GM18520 (cell line): Measurements from ENCODE around the gene ABCA4.

Source experiments
- ATAC-seq: cut with Tn5 transposase; IDR thresholded peaks from one replicate; pipeline ENCODE4 v1.9.1; 2021; ENCODE audit not compliant: unreplicated experiment

Gene ABCA4

DNA sequence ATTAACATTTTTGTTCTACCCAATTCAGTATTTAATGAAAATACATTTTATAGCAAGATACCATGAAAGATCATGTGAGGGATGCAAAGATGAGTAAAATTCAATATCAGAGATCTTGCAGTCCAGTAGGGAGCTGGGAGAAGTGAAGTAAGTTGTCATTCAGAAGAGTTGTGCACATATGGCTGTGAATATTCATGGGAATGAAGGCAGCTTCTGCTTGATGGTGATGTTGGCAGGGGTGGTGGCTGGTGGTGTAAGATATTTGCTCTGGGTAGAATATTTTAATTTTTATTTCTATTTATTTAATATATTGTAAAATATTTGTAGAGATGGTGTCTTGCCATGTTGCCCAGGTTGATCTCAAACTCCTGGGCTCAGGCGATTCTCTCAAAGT is 139.7 kb downstream of the ABCA4 start:
- ATAC-seq = no peak

DNA sequence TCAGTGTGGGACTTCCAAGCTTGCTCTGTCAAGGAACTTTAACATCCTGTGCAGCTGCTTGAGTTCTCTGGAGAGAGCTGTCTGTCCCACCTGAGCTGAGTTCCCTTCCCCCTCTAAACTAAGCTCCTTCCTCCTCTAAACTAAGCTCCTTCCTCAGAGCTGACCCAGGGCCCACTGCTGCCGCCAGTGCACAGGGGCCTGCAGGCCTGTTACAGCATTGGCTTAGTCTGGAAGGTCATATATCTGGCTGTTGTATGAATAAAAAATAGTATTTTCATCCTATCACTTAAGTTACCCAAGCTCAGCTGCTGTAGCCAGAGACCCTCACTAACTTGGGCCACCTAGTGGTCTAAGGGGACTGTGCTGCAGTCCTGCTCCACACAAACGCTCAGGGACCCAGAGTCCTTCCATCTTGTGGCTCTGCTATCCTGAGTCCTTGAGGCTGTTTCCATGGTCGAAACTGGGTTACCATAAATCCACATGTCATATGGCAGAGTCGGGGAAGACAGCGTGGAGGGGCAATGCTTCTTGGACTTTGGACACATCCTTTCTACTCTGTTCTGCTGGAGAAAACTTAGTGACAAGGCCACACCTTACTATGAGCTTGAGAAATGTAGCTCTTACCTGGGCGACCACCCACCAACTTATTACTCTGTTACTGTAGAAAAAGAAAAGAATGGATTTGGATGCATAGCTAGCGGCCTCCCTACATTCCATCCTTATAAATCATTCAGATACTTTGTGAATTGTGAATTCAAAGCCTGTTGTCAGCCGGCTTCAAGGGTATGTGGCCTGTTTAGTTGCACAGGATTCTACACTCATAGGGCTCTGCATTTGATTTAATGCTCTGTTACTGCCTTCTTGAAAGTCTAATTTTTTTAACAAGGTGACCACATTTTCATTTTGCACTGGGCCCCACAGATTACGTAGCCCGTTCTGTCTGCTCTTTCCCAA is 140.4 kb downstream of the ABCA4 start:
- ATAC-seq = no peak

DNA sequence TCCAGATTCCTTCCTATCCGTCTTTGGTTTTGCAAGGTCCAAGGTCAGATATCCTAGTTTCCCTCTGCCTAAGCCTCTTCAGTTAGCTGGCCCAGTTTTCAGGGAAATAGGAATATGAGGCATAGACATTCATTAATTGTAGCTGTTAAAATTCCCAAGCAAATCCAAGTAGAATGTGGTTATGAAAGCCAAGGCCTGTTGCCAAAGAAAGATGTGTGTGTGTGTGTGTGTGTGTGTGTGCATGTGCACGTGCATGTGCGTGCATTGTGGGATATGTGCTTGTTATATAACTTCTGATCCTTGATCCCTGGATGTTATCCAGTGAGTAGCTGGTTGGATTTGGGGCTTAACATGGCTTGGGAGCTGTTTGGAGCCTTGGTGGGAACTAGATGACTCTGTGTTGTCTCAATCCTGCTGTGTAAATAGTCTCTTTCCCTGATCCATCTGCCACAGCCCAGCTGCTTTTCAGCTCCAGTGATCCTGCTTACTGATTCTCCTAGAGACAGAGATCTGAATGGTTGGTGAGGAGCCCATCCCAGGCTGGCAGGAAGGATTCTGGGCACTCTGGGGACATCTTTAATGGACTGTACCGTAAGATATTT is 141.1 kb downstream of the ABCA4 start:
- no peak for ATAC-seq

DNA sequence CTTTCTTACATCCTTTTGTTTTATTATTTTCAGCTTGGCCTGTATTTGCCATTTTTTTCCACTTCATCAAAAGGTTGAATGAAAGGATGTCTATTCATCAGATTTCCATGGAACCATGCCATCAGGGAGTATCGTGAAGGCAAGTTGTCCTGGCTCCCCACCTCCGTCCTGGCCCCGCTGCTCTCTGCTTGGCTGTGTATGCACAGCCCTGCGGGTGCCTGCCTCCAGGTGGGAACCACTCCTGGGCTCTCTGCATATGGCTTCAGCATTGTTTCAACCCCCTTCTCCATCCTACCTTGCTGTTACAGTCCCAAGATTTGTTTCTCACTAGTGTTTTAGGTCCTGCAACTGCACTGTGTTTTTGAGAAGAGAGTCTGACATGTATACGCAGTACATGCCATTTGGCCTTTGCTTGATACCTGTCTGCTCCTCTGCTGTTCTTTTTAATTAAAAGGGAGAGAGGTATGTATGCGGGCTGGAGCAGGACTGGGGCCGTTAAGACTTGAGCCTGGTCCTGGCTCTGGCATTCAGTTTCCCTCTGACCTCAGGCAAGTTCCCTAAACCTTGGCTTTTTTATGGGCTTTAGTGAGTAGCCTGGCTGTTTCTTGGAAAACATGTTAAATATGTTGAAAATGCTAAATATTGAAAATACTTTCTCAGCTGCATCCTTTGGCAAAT is 141.8 kb downstream of the ABCA4 start:
- ATAC-seq = no peak

DNA sequence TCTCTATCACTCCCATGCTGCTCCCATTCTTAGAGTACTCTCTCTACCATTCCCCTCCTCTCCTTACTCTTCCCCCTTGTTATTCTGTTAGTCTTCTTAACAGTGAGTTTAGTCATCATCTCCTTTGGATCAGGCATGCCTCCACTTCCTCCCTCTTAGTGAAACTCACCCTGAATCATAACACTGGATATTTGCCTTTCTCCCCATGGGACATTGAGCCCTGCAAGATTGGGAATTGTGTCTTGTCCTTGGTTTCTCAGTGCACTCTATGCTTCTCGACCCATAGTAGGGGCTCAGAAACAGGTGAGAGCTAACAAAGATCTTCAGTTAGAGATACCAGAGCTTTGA is 143.4 kb downstream of the ABCA4 start:
- no peak for ATAC-seq

DNA sequence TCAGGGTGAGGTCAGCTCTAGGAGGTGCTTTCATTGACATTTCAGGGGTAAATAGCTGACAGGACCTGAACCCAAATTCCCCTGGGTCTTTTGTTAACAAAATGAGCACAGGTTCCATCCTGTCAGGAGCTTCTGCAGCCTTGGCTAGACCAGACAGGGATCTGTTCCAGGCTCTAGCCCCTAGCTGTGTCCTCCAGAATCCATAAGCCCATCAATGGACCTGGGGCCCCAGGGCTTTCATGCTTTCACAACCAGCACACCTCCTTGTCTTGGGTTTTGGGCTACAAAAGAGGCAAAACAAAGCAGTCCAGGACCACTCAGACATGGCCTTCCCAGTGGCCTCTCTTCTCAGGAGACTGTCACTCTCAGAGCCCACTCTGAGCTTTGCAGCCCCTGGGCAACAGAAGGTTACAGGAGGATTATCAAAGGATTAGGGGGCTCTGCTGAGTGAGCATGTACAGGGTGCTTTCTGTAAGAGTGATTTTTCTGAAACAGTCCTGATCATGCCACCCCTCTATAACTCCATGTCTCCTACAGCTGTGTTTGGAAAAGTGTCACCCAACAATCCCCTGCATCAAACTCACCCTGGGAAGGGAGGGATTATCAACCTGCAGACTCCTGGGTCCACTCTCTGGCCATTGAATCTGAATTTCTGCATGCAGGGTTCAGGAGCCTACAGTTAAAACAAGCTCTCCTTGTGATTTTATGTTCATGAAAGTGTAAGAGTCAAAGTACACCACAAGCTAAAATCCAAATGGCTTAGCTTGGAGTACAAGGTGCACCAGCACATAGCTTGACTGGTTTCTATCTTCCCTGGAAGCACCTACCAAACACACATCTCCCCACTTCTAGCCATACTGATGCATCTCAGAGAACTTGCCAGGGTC is 144.0 kb downstream of the ABCA4 start:
- no peak for ATAC-seq

DNA sequence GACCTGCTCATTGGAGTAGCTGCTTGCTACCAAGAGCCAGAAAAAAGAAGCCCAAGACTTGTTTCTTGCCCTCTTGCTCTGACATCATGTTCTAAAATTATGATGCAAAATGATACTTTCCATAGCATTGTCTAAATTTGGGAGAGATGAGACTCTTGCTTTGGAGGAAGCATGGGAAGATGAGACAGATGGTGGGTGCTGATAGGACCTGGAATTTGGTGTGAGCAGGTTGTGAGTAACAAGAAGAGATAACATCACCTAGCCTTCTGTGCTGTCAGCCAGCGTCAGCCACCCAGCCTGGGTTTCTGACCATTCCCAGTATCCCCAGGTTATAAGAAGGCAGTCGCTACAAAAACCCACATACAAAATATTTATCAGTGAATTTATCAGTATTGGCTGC is 144.7 kb downstream of the ABCA4 start:
- ATAC-seq = no peak

DNA sequence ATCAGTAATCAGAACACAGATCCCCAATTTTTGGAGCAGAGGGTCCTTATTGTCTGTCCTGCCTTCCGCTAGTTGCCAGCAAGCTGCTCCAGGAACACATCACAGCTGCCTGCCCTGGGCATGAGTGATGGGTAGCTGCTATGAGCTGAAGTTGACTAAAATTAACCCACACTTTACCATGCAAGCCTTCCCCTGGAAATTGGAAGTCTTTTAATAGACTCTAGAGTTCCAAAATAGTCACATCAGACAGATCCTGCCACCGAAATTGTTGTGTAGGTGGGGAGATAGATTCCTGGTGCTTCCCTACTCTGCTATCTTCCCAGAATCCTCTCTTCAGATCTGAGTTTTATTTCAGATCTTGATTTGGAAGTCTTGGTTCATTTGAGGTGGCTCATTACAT is 148.6 kb downstream of the ABCA4 start:
- no peak for ATAC-seq

DNA sequence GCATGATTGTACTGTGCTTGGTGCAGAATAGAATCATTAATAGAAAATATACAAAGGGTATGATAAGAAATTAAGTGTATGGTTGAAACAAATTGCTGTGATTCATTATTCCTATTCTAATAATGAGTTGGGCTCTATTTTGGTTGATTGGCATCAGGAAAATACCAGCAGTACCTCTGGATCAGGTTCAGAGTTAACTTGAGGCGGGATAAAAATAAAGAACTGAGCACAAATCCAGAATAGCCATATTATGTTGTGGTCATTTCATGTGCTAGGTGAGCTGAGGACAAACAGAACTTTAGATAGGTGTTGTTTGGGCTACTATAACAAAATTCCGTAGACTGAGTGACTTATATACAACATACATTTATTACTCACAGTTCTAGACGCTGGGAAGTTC is 151.1 kb downstream of the ABCA4 start:
- no peak for ATAC-seq

DNA sequence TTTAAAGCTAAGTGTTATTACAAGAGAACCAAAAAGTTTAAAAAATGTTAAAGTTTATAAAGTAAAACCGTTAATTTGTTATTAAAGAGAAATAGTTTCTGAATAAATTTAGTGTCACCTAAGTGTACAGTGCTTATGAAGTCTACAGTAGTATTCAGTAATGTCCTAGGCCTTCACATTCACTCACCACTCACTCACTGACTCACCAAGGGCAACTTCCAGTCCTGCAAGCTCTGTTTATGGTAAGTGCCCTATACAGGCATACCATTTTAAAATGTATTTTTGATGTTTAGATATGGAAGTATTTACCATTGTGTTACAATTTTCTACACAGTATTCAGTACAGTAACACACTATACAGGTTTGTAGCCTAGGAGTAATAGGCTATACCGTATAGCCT is 151.6 kb downstream of the ABCA4 start:
- no peak for ATAC-seq

DNA sequence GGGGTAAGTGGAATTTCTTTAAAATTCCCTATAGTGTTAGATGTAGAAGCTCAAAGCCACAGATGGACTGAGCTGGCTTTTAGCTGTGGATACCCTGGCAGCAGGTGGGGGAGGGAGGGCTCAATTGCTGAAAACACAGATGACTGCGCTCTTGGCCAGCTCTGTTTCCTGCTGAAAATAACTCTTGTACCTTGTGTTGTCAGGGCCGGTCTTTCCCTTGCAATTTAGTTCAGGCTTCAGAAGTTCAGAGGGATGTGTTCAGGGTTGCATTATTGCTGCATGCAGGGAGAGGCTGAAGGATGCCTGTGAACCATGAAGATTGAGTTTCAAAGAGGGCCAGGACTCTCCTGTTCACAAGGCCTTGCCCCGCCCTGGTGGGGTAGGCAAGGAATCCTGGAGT is 153.6 kb downstream of the ABCA4 start:
- no peak for ATAC-seq

DNA sequence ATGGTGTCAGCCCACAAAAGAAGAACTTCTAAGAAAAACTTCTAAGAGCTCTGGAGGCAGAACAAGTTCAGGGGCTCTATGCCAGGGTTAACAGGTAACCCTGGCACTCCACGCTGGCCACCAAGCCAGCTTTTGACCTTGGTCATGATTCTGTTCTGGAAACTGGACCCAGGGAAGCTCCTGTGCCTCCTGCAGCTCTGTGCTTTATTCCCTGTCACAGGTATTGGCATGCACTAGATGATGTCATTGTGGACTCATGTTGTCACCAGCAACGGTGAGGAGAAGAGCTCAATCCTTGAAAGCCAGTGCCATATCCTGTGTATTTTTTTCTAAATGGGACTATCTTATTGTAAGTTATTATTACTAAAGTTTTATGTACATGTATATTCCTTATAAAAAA is 155.1 kb downstream of the ABCA4 start:
- ATAC-seq = no peak

DNA sequence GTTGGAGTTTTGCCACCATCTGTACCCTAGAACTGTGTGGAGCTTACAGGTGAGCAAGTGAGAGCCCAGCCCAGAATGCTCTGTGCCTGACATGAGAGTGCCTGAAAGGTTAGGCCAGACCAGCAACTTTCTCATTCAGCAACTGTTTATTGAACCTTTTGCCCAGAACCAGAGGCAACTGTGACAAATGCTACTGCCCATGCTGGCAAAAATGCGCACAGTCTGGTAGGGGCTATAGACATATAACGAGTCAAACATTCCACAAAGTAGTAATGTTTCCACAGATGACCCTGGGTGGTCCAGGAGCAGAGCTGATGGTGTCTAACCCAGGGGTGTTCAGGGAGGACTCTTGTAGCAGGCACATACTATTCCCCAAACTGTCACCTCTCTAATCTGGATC is 155.7 kb downstream of the ABCA4 start:
- ATAC-seq = no peak

DNA sequence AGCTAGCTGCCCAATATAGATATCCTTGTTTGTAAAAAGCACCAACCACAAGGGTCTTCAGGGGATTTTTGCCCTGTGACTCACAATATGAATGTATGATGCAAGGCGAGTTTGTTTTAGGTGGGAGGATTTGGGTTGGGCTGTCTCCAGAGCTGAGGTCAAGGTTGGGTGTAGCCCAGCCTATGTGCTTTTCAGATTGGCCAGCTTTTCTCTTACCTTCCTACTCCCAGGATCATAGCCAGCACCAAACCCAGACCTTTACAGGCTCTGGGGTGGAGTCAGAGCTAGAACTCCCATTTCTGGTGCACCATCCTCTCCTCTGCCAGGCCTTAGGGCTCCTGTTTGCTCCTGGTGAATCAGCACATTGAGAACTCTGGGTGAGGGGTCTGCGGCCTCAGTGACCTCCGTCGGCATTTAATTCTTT is 156.2 kb downstream of the ABCA4 start:
- ATAC-seq = no peak

DNA sequence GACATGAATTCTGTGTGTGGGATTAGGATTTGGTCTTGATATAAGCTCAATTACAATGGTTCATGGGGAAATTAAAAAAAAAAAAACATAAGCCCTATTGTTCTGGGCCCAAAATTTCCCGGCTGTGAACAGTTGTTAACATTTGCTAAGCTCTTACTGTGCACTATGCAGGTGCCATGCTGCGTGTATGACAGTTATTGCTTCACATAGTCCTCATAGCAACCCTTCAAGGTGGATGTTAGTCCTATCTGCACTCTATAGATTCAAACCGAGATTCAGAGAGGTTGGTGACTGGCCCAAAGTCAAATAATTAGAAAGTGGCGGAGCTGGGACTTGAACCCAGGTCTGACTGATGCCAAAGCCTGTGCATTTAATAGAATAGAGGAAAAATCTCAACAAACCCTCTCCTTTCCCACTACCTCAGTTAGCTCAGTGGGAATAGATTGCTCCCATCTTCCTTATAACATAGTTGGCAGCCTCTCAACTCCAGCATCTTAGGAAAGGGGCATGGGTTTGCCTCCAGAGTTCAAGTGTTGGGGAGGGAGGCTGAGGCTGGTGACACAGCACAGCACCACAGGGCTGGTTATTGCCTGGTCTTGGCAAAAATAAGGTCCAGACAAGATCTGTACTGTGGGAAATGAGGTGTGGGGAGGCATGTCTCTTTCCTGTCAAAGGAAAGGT is 156.7 kb downstream of the ABCA4 start:
- ATAC-seq = no peak

DNA sequence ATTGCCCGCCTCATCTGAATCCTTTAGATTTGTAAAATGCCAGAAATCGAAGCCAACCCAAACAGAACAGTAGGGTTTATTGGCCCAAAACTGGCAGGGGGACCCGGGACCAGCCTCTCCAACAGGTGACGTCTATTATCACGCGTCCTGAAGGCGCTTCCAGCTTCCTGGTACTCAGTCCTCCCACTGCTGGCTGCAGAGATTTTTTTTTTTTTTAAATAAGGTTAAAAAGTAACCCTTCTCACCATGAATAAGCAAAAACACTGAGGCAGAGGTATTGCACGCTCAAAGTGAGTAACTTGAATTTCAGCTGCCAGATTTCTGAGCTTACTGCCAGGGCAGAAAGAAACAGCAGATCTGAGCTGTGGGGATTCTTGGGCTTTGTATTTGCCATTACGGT is 157.4 kb downstream of the ABCA4 start:
- ATAC-seq = no peak

DNA sequence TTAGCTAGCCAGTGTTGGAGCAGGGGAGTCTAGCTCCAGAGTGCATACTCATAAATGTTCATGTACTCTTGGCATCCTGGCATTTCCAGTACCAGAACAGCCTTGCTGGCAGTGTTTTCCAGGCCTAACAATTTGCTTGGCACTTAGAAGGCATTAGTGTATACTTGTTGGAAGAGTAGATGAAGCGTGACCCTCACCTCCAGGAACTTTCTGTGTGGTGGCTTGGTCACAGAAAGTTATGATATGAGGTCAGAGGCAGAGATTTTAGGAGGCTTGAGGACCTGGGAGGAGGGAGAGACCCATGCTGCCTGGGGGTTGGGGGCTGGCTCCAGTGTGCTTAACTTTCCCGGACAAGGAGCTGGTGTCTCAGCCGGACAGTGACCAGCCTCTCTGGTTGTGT is 159.0 kb downstream of the ABCA4 start:
- ATAC-seq = no peak

DNA sequence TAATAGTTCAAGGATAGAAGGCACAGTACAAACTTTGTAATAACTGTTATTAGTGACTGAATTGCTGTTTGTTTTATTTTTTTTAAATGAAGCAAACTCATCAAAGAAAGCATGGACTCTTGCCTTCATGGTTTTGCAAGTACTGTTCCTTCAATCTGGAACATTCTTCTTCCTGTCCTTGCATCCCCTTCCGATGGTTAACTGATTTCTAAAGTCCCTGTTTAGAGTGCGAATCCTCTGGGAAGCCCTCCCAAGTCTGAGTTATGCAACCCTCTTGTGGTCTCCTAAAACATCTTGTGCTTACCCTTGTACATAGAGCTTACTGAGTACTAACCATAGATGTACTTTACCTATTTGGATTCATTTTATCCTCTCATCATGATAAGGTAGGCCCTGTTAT is 159.5 kb downstream of the ABCA4 start:
- ATAC-seq = no peak

DNA sequence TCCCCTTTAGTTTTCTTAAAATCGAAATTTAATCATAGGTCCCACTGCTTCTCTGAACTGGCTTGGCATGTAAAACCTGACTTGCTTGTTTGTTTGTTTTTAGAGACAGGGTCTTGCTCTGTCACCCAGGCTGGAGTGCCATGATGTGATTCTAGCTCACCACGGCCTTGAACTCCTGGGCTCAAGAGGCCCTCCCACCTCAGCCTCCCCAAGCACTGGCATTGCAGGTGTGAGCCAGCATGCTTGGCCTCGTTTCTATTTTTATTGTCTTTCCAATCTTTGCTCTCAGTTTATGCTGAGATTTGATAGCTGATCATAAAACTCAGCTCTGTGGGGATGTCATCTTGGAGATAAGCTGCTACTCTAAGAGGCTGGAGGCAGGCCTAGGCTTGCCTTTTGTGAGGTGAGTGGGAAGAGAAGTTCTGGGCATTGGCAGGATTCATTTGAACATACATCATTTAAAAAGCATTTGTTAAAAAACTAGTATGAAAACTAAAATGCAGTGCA is 160.3 kb downstream of the ABCA4 start:
- ATAC-seq = no peak

DNA sequence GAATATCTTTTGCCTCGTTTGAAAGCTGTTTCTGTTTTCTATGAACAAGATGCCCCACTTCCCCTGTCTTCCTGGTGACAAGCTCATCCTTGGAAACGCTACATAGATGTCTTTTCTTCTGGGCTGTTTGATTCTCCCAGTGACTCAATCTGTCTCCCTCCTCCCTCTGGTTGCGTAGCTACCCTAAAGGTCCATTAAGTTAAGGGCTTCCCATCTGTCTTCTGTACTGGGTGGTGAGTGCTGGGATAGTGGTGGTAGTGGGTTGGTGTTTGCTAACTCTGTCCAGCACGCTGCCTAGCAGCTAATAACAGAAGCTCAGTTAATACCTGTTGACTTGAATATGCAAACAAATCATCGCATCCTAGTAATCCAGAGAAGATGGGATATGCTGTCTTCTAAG is 161.5 kb downstream of the ABCA4 start:
- no peak for ATAC-seq
